NCI-H460 (cell line): ENCODE measurements around the gene ZNF280C. TPM values are rescaled to one million over a fixed set of nuclear protein-coding genes. Genes with fewer than 3 reads are reported as not detected.
"Not testable (repeated sequence)": the region's sequence is repeated elsewhere in the genome, so short reads cannot be mapped to it uniquely, and the experiment has no call there.

ENCODE experiments used
- DNase-seq: peaks from one replicate; pipeline ENCODE4 v3.0.0-alpha.2; 2016; ENCODE audit warnings: low read depth; ENCODE audit errors: extremely low read depth
- total RNA-seq: library from RNA; depleted of rRNA; stranded (reverse); fragments of >200 nt; shearing (Covaris generic); gene quantifications from 2 replicates; pipeline ENCODE4 v1.2.3, GENCODE V29; 2014

ZNF280C gene
- total RNA-seq, 1 experiment from 2014 or later: 34.2 TPM

GRCh38 chrX:130263016-130263415 lies 5.7 kb downstream of the ZNF280C start:
- no peak for DNase-seq

DNA sequence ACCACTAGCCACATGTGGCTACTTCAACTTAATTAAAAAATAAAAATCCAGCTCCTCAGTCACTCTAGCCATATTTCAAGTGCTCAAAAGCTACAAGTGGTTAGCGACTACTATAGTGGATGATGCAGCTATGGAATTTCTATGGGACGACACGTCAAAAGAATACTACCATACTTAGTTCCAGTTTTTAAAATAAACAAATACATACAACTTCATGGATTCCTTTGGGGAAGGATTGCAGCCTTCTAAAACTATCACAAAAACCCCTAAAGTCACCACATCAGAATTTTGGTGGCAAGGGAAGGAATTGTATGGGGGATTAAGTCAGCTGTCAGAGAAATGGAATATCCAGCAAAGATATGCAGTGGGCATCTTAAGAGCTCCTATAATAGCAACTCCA lies 6.5 kb downstream of the ZNF280C start:
- DNase-seq: no peak

DNA sequence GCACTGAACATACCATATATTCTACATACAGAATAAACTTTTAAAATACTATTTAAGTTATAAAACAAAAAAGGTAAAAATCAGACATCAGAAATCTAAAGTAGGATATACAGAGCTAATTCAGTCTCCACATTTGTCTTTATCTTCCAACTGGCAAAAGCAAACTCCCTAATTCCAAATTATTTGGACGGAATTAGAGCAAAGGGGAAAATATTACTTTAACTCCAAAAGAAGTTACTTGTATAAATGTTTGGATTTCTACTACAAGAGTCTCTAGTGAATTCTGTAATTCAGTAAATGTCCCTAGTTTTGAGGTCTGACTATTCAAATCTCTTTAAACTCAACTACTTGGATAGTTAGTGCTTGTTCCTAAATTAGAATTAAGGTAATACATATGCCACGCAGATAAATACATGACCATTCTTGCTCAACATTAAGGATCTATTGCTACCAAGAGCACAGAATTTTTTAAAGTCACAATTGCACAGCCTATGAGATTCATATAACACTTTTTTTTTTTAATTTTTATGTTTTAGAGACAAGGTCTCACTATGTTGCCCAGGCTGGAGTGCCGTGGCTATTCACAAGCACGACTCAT lies 7.3 kb downstream of the ZNF280C start:
- DNase-seq: no peak

DNA sequence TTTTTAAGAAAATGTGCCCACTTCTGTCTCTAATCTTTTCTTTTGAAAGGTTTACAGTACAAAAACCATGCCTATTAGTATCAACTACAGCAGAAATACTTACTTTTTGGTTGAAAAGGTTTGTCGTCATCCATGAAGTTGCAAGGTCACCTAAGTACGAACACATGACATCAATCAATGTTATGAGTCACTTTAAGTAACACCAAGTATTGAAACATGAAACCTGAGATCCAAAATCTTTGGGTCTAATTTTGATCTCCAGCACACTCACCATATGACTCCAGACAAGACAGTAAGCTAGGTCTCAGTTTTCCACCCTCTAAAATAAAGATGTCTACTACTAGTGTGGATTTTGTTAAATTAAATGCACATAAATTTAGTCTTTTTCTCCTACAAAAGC lies 8.4 kb downstream of the ZNF280C start:
- no peak for DNase-seq

DNA sequence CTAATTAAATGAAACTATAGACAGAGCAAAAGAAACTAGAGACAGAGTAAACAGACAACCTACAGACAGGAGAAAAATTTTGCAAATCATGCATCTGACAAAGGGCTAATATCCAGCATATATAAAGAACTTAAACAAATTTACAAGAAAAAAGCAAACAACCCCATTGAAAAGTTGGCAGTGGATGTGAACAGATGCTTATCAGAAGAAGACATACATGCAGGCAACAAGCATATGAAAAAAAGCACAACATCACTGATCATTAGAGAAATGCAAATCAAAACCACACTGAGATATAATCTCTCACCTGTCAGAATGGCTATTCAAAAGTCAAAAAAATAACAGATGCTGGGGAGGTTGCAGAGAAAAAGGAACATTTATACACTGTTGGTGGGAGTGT lies 14.8 kb downstream of the ZNF280C start:
- DNase-seq: no peak

DNA sequence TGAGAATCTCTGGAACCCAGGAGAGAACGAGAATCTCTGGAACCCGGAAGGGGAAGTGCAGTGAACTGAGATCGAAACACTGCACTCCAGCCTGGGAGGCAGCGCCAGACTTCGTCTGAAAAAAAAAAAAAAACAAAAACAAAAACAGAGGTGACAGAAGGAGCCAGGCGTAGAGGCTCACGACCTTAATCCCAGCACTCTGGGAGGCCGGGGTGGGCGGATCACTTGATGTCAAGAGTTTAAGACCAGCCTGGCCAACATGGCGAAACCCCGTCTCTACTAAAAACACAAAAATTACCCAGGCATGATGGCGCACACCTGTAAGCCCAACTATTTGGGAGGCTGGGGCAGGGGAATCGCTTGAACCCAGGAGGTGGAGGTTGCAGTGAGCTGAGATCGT lies 17.0 kb downstream of the ZNF280C start:
- no peak for DNase-seq

- no peak for DNase-seq
Observed at GRCh38 chrX:130247996-130248395, 20.7 kb downstream of the ZNF280C start.

DNA sequence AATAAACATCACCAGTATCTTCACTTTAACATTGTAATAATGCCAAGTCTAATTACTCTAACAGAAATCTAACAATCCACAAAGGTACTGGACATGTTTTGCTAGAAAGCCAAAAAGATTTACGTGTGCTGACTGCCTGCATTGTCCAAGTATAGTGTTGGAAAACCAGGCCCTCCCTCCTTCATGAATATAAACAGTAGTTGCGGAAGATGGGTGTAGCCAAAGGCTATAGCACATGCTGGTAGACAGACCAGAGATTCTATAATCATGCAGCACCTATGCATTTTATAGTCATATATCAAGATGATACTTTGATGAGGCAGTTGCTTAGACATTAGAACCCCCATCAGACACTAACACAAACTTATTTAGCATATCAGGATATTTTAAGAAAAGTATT lies 22.6 kb downstream of the ZNF280C start:
- no peak for DNase-seq

DNA sequence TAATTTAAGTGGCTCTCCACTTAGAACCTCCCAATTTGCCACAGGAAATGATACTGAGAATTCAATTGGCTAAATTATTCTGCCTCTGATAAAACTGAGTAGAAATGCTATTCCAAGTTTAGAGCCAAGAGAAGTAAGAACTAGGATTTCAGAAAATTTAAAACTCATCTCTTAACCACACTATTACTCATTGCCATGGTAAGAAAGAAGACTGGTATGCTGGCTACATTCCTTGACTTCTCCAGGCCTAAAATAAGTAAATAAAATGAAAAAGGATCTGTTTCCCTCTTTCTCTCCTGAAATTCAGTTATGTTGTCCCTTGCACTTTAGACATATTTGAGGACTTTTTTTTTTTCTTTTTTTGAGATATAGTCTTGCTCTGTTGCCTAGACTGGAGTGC lies 23.3 kb downstream of the ZNF280C start:
- DNase-seq: no peak

DNA sequence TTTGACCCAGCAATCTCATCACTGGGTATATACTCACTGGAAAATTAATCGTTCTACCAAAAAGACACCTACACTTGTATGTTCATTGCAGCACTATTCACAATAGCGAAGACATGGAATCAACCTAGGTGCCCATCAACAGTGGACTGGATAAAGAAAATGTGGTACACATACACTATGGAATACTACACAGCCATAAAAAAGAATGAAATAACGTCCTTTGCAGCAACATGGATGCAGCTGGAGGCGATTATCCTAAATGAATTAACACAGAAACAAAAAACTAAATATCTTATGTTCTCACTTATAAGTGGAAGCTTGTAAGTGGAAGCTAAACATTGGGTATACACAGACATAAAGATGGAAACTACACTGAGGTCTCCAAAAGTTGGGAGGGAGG lies 37.5 kb downstream of the ZNF280C start:
- not testable (repeated sequence) for DNase-seq

GRCh38 chrX:130228871-130229270 lies 39.8 kb downstream of the ZNF280C start:
- DNase-seq: no peak

DNA sequence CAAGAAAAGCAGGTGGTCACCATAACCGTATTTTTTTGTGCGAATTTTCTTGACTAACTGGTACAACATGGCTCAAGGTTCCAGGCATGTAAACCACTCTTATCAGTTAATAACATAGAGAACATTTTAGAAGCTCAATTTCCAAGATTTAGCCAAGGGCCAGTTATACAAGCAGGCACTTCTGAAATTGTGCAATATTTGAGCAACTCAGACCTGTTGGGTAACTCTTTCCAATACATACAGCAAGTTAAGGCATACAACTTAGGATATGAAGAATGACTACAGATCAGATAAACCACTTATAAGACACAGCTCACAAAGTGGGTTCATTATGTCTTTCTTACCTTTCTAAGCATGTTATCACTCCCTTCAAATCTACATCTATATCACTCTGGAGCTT lies 43.9 kb downstream of the ZNF280C start:
- DNase-seq: no peak

GRCh38 chrX:130216320-130216719 lies 52.4 kb downstream of the ZNF280C start:
- peak; percentile 34 for DNase-seq

DNA sequence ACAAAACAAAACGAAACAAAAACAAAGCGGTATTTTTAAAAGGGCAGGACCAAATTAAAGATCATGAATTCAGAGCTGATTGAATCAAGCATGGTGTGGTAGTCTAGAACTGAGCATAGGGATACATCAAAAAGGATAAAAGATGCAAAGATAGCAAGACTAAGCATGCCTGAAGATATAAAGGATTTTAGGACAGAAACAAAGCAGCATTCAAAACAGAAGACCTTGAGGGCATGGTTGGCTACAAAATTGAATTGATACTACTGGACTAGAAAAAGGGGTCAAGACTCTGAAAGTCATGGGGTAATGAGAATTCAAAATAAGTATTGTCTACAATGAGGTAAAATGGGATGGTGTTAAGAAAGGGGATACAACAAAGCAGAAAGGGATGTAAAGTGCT lies 55.3 kb downstream of the ZNF280C start:
- no peak for DNase-seq

- DNase-seq: no peak
Observed at GRCh38 chrX:130212371-130212770, 56.3 kb downstream of the ZNF280C start.

DNA sequence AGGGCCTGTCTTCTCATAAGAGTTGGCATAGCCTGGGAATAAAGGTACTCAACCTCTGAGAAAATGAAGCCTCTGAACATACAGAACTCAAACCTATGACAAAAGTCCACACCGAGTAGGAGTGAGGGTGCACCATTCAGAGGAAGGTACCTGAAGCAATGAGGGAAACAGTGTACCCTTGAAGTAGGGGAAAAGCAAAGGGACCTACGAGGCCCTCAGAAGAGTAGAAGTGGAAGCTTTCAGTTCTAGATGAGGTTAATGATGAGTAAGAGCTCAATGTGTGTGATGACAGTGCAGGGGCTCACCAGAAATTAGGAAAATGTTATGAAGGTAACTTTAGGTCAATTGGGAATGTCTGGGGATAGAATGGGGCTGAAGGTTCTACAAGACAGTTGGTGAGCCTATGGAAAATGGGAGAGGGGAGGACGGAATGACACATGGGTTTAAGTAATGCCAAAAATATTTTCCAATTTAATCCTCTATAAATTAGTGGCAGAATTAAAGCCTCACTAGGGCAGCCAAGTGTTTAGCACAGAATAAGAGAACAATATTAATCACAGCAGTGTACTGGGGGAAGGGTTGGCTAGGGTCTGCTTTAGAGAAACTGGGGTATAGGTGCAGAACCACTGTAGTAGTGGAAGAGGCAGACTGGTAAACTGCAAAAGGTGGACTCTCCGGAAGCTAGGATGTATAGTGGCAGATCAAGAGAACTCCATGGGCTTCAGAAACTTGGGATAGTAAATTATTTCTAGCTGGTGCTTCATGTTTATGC lies 57.1 kb downstream of the ZNF280C start:
- no peak for DNase-seq

- no peak for DNase-seq
Observed at GRCh38 chrX:130204647-130205046, 64.1 kb downstream of the ZNF280C start.

DNA sequence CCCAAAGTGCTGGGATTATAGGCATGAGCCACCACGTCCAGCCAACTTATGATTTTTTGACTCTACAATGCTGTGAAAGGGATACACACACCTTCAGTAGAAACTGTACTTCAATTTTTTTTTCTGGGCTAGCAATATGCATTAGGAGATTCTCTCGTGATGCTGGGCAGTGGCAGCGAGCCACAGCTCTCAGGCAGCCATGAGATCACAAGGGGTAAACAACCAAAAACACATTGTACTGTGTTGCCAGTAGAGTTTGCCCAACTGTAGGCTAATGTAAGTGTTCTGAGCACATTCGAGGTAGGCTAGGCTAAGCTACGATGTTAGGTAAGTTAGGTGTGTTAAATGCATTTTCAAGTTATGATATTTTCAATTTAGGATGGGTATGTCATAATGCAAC lies 71.2 kb downstream of the ZNF280C start:
- no peak for DNase-seq

DNA sequence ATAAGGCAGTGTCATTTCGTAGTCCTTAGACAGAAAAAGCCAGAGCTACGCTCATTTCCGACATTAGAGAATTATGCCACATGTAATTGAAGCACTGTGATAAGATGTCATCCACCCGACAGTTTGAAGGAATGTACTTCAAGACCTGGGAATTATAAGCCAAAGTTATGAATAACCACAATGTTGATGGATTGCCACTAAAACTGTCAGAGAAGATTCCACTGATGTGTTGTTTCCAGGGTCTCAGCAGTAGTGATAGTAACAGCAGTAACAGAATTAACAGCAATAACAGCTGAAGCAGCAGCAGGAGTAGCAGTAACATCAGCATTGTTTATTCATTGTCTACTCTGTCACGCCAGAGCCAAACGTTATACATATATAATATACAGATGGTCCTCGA lies 72.2 kb downstream of the ZNF280C start:
- no peak for DNase-seq

DNA sequence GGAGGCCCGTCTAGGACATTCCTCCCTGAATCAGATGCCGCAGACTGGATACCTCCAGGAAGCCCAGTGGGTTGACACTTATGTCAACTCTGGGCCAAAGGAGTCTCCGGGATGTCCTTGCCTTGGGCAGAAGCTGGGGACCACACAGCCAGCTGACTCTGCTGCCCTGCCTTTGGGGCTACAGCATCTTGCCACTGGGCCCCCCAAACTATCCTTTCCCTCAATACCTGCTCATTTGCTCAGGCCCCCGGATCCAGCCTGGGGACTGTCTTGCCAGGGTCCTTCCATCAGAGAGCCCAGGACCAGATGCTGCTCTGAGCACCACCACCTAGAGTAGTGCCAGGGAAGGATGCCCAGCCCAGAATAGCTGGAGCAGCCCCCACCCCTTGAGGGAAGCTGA lies 77.9 kb downstream of the ZNF280C start:
- DNase-seq: no peak

GRCh38 chrX:130186651-130187050 lies 82.0 kb downstream of the ZNF280C start:
- DNase-seq: no peak

DNA sequence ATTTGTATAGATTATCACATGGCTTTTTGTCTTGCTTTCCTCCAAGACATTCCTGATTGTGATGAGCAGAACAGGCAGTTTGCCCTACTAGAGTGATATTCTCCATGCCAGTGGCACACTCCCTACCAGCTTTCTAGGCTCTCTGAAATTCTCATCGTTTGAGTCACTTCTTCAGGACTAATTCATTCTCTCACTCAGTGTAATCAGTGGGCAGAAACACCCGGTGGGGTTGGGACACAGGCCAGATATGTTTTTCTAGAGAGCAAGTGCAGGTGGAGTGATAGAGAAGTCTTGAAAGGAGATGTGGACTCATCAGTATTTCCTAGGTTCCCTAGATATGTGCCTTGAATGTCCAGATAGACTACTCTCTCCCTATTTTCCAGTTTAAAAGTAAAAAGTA lies 83.8 kb downstream of the ZNF280C start:
- no peak for DNase-seq

GRCh38 chrX:130184168-130184567 lies 84.5 kb downstream of the ZNF280C start:
- DNase-seq: no peak
